GM10248 (cell line): ENCODE measurements around the gene LRBA.
"Not testable (repeated sequence)": the region's sequence is repeated elsewhere in the genome, so short reads cannot be mapped to it uniquely, and the experiment has no call there.

Source experiments
- CTCF ChIA-PET: fragments of 300-600 bp; sonication (Branson Sonifier 250); formaldehyde crosslinking; extraction: SDS; loops from one replicate; lab custom pipeline; 2021; ENCODE audit warnings: antibody characterized with exemption; lab: Yijun Ruan, JAX
- POLR2A ChIA-PET: fragments of 350-650 bp; sonication (Branson Sonifier 250); formaldehyde crosslinking; extraction: SDS; loops from one replicate; lab custom pipeline; 2020; ENCODE audit warnings: antibody characterized with exemption; lab: Yijun Ruan, JAX
- DNase-seq: peaks from one replicate; pipeline ENCODE4 v3.0.0; 2012; ENCODE audit errors: extremely low spot score
- TF ChIP-seq, protein P1 (sequence below): IDR thresholded peaks from 2 replicates; pipeline ENCODE4 v1.5.1; 2012; ENCODE audit warnings: mild to moderate bottlenecking, low read depth; ENCODE audit errors: extremely low read depth, missing control alignments, control extremely low read depth

Gene LRBA

DNA sequence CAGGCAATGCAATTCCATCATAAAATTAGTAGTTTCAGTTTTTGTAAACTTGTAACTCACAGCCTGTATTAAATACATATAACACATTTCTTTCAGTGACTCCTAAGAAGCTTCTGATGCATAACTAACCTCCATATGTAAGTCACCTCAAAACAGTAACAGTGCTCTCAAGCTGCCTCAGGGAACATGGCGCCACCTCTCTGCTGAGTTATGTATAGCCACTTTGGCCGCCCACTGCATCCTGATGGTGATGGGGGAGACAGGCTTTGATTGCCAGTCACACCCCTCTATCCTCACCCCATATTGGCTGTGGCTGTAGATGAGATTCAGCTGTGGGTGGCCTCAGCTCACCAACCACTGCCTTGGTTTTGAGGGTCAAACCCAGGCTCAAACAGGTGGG is 54.3 kb downstream of the LRBA start:
- no peak for DNase-seq
- TF ChIP-seq, protein P1, sequence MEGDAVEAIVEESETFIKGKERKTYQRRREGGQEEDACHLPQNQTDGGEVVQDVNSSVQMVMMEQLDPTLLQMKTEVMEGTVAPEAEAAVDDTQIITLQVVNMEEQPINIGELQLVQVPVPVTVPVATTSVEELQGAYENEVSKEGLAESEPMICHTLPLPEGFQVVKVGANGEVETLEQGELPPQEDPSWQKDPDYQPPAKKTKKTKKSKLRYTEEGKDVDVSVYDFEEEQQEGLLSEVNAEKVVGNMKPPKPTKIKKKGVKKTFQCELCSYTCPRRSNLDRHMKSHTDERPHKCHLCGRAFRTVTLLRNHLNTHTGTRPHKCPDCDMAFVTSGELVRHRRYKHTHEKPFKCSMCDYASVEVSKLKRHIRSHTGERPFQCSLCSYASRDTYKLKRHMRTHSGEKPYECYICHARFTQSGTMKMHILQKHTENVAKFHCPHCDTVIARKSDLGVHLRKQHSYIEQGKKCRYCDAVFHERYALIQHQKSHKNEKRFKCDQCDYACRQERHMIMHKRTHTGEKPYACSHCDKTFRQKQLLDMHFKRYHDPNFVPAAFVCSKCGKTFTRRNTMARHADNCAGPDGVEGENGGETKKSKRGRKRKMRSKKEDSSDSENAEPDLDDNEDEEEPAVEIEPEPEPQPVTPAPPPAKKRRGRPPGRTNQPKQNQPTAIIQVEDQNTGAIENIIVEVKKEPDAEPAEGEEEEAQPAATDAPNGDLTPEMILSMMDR, result no peak
- CTCF ChIA-PET, result interaction anchor here (0.8 to 1.7 kb wide), 8 partner anchors 9 to 38 kb away, joined by 3 to 8 read pairs (median 4); no protein-coding TSS in a partner anchor
- POLR2A ChIA-PET, result no interaction called here

DNA sequence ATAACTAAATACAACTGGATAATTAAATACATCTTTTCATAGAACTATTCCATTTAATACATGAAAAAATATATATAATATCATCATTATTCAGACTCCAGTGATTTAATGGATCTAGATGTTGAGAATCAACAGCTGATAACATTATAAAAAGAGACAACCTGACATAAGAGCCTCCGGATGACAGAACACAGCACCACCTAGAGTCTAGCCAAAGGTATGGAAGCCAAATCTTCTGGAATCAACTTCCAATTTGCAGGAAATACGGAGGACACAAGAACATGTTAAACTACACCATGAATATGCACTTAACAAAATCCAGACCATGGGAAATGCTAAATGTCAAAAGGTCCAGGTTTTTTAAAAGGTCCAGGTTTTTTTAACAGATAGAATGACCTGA is 55.0 kb downstream of the LRBA start:
- POLR2A ChIA-PET, result no interaction called here
- TF ChIP-seq, protein P1, result no peak
- CTCF ChIA-PET, result interaction anchor here (1.3 to 1.7 kb wide), 2 partner anchors 17 to 37 kb away, joined by 3 to 6 read pairs; no protein-coding TSS in a partner anchor
- no peak for DNase-seq

DNA sequence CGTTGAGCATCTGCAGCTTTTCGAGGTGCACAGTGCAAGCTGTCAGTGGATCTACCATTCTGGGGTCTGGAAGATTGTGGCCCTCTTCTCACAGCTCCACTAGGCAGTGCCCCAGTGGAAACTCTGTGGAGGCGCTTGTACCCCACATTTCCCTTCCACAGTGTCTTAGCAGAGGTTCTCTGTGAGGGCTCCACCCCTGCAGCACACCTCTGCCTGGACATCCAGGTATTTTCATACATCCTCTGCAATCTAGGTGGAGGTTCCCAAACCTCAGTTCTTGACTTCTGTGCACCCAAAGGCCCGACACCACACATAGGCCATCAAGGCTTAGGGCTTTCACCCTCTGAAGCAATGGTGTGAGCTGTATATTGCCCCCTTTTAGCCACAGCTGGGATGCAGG is 57.1 kb downstream of the LRBA start:
- CTCF ChIA-PET, result interaction anchor here (1.3 kb wide), 1 partner anchor 10 kb away, joined by 4 read pairs; no protein-coding TSS in a partner anchor
- POLR2A ChIA-PET, DNase-seq: not testable (repeated sequence)

DNA sequence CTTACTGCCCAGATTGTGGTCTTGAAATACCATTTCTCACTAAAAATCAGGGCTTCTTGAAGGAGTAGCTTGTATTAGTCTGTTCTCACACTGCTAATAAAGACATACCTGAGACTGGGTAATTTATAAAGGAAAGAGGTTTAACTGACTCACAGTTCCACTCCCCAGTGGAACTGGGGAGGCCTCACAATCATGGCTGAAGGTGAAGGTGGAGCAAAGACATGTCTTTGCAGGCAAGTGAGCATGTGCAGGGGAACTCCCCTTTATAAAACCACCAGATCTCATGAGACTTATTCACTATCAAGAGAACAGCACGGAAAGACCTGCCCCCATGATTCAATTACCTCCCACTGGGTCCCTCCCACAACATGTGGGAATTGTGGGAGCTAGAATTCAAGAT is 58.0 kb downstream of the LRBA start:
- POLR2A ChIA-PET, DNase-seq: not testable (repeated sequence)
- CTCF ChIA-PET, result interaction anchor here (1.3 kb wide), 1 partner anchor 9 kb away, joined by 4 read pairs; no protein-coding TSS in a partner anchor

DNA sequence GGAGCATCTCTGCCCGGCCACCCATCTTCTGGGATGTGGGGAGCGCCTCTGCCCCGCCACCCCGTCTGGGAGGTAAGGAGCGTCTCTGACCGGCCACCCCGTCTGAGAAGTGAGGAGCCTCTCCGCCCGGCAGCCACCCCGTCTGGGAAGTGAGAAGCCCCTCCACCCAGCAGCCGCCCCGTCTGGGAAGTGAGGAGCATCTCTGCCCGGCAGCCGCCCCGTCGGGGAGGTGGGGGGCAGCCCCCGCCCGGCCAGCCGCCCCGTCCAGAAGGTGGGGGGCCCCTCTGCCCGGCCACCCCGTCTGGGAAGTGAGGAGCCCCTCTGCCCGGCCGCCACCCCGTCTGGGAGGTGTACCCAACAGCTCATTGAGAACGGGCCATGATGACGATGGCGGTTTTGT is 61.2 kb downstream of the LRBA start:
- DNase-seq, CTCF ChIA-PET: not testable (repeated sequence)

DNA sequence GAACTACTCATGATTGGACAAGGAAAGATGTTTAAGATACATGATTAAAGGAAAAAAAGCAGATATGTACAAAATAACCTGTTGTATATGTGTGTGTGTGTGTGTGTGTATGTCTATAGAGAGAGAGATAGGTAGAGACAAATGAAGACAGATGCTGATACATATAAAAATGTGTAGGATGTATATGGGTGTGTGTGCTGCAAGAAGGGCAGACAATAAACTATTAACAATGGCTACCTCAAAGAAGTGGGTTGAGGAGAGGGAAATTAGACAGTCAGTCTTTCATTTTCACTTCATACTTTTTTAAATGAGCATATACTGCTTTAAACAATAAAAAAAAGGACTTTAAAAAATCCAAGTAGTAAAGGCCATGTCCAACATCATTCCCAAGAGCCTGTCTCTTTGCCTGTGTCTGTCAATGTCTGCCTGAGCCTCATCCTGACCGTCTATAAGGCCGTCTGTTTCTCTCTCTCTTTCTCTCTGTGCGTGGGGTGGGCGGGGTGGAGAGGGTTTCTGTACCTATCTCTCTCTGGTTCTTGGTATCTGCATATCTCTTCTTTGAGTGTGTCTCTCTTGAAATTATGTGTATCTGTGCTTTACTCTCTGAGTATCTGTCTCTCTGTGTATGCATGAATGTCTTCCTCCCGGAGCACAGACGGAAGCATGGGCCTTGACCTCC is 62.8 kb downstream of the LRBA start:
- POLR2A ChIA-PET, result no interaction called here
- no peak for DNase-seq
- TF ChIP-seq, protein P1, result no peak
- CTCF ChIA-PET, result no interaction called here

More for the DNA sequence above, 61.2 kb downstream of the LRBA start:
- POLR2A ChIA-PET, result not testable (repeated sequence)

DNA sequence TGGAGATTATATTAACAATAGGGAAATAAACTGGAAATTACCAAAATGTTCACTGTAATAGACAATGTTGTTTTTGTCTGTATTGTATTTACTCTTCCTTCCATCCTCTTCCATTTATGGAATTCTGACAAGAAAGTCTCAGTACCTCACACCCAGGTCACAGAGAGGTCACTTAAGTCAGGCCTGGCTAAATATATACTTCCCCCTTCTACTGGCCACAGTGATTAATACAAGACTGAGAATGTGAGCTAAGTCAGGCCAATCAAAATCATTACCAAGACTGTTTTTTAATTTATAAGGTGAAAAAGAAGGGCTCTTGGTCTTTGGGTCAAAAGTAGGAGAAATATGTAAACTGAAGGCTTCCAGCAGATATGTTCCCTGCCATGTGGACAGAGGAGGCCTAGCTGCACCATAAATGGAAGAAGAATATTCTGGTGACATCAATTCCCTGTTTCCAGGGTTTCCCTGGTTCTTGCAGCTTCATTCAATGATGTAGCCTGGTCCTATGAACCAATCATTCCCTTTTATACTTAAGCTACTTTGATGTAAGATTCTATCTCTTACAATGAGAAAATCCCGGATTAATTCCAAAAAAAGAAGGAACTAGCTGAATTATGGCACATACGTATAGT is 64.3 kb downstream of the LRBA start:
- TF ChIP-seq, protein P1, result no peak
- ChIA-PET POLR2A (no interaction called here), CTCF (interaction anchor here (1.2 to 2.1 kb wide), 4 partner anchors 11 to 83 kb away, joined by 3 to 8 read pairs (median 3); no protein-coding TSS in a partner anchor)
- no peak for DNase-seq

DNA sequence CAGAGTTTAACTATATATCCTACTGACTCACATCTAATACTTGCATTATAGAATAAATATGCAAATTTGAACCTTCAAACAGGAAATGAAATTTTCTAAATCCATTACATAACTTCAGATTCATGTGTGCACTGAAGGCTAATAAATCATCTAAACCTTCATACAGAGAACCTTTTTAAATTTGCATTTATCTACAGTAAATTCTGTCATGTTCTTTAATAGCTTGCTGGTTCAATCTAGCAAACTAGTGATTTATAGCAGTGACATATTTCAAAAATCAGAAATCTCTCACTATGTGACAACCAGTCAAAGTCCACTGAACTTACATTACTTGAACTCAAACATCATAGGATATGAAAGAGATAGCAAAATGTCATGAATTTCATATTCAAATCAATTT is 65.1 kb downstream of the LRBA start:
- DNase-seq, result no peak
- ChIA-PET CTCF (interaction anchor here (1.4 to 2.1 kb wide), 2 partner anchors 12 to 82 kb away, joined by 3 to 8 read pairs; no protein-coding TSS in a partner anchor), POLR2A (no interaction called here)
- TF ChIP-seq, protein P1, result no peak
